WI38 (cell line): ENCODE results near the gene LOXL4.

Source experiments
- H3K4me3 ChIP-seq: 2 replicates; pipeline ENCODE4 v1.5.1; 2011; ENCODE audit warnings: low read depth, mild to moderate bottlenecking, control low read depth, low read length
- TF ChIP-seq, protein P1 (sequence below): IDR thresholded peaks from 2 replicates; pipeline ENCODE4 v1.5.1; 2012; ENCODE audit warnings: low read depth, mild to moderate bottlenecking, control low read depth, low read length

Gene LOXL4

DNA sequence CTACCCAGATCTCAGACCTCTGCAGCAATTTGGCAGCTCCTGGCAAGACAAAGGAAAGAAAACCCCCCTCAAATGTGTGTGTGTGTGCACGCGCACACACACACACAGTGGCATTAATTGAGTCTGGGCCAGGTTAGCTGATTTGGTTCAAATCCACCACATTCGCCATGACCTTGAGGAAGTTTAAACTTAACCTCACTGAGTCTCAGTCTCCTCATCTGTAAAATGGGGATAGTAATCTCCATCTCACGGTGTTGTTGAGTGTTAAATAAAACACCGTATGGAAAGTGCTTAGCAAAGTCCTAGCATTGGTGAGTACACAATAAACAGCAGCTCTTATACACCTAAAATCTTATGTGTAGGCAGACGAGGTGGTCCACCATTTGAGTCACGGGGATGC is 4.9 kb downstream of the LOXL4 start:
- TF ChIP-seq, protein P1, sequence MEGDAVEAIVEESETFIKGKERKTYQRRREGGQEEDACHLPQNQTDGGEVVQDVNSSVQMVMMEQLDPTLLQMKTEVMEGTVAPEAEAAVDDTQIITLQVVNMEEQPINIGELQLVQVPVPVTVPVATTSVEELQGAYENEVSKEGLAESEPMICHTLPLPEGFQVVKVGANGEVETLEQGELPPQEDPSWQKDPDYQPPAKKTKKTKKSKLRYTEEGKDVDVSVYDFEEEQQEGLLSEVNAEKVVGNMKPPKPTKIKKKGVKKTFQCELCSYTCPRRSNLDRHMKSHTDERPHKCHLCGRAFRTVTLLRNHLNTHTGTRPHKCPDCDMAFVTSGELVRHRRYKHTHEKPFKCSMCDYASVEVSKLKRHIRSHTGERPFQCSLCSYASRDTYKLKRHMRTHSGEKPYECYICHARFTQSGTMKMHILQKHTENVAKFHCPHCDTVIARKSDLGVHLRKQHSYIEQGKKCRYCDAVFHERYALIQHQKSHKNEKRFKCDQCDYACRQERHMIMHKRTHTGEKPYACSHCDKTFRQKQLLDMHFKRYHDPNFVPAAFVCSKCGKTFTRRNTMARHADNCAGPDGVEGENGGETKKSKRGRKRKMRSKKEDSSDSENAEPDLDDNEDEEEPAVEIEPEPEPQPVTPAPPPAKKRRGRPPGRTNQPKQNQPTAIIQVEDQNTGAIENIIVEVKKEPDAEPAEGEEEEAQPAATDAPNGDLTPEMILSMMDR, result no peak
- no peak overlapping the region for H3K4me3 ChIP-seq

DNA sequence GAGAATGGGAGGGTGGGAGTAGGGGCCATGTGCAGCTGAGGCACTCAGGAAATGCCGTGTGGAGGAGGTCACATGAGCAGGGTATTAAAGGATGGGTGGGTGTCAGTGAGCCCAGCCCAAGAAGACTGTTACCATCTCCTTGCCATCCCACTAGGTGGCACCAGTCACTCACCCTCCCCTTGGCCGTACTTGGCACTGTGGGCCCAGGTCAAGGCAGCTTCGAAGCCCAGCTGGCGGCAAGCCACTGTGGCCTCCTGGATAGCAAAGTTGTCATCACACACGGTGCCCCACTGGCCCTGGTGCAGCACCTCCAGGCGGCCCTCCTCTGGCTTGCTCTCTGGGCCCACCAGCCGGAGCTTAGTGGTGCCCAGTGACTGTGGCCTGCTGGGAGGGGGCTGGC is 5.4 kb downstream of the LOXL4 start:
- H3K4me3 ChIP-seq, result no peak overlapping the region
- TF ChIP-seq, protein P1, result peak; percentile 37; the same call in 1 of the 2 replicates

DNA sequence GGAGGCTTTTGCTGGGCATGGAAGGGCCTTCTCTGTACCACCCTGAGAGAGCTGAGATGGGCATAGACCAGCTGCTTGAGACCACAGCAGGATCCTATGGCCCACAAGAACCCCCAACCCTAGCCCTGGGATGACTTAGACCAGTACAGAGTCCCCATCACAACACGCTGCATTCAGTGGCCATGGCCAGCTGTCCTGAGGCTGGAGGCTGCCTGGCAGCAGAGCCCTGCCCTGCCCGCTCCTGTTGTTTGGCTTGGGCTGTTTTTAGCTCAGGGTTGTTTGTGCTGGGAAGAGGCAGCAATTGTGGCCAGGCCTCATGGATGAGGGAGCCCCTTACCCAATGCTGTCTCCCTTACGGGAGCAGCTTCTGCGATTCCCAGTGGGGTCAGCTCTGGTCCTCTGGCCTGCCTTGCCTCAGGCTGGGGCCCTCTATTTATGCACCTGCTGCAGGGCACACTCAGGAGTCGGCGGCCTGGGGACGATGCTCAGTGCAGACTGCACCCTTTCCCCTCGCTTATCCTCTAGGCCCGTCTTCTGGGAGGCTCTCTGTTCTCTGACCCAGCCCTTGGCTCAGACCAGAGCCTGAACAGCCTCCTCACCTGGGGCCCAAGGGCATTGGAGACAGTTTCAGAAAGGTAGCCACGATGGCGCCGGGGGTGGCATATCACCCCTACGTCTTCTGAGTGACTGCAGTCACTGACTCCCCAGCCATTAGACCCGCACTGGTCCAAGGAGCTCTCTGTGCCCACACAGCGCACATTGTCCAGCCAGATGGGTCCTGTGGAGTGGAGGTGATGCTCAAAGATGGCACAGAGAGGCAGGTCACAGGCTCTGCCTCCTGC is 6.3 kb downstream of the LOXL4 start:
- no peak overlapping the region for H3K4me3 ChIP-seq
- TF ChIP-seq, protein P1, result no peak

DNA sequence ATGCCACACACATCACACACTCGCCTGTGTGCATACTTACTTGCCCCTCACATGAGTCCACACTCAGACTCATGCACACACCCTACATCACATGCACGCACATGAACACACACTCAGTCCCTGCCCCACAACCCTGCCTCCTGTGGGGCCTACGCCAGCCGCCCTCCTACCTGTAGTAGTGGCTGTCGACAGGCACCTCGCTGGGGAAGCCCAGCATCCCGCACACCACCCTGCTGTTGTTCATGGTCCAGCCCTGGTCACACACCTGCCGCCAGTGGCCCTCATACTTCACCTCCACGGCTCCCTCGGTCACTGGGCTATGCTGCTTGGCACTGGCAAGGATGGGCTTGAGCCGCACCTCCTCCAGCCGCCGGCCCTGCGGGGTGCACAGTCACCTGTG is 7.2 kb downstream of the LOXL4 start:
- TF ChIP-seq, protein P1, result no peak
- no peak overlapping the region for H3K4me3 ChIP-seq

DNA sequence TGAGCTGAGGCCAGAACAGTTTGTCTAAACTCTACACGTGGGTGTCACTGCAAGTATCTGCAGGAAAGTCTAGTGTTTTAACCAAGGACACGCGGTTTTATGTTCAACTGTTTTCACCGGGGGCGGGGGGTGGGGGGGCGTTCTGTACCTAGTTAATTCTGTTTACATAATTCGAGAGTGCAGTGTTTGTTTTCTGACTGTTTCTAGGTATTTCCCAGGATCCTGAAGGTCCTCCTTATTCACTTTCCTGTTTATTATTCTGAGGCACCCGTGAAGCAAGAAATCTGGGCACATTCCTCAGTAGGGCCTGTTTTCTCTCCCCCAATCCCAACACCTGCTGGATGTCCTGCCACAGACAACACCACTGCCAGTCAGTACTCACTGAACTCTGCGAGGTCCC is 7.6 kb downstream of the LOXL4 start:
- TF ChIP-seq, protein P1, result no peak
- no peak overlapping the region for H3K4me3 ChIP-seq

DNA sequence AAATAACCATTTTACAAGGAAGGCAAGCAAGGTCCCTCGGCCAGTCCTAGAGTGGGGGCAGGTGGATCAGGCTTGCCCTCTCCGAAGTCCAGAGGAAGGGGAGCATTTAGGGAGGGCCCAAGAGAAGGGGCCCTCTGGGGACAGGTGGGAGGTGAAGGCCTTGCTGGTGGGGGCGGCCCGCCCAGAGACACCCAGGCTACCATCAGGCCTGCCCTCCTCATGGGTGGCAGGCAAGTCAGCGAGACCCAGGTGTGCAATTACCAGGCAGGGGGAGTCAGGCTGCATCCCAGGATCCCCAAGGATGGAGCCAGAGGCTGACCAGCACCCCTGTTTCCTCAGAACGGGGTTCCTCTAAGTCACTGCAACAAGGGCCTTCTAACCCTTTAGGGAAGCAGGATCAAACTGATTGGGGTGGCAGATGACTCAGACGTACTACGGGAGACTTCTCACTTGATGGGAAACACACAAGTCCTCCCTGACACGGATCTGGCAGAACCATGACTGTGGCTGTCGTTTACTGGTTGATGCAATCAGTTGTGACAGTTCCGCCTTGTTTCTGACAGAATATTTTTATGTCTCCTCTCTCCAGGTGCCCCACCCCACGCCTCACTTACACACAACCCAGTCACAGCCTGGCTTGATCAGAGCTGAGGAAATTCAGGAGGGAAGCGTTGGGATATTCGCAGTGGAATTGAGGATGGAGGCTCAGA is 8.2 kb downstream of the LOXL4 start:
- TF ChIP-seq, protein P1, result no peak
- H3K4me3 ChIP-seq, result no peak overlapping the region
